Neural progenitor cell (in vitro differentiated cells): Measurements from ENCODE around the gene STRA8. TPM values are rescaled to one million over a fixed set of nuclear protein-coding genes. Genes with fewer than 3 reads are reported as not detected.

Experiments
- DNase-seq: peaks from one replicate; pipeline ENCODE4 v3.0.0-alpha.2; 2016; ENCODE audit warnings: low spot score
- H2AFZ ChIP-seq: fragments of 200-600 bp; sonication (generic); replicated peaks from 2 replicates; pipeline ENCODE4 v1.6.1; 2016; ENCODE audit warnings: antibody characterized with exemption
- H3F3A ChIP-seq: fragments of 200-600 bp; sonication (generic); 2 replicates; pipeline ENCODE4 v1.6.1; 2016; ENCODE audit warnings: antibody characterized with exemption, low read depth
- H3K27ac ChIP-seq: fragments of 200-600 bp; sonication (generic); 2 replicates; pipeline ENCODE4 v1.5.1; 2016; ENCODE audit warnings: mild to moderate bottlenecking
- H3K27me3 ChIP-seq: fragments of 200-600 bp; sonication (generic); 2 replicates; pipeline ENCODE4 v1.6.1; 2016; ENCODE audit warnings: mild to moderate bottlenecking, moderate library complexity
- H3K36me3 ChIP-seq: fragments of 200-600 bp; sonication (generic); 2 replicates; pipeline ENCODE4 v1.5.1; 2016
- H3K4me1 ChIP-seq: fragments of 200-600 bp; sonication (generic); 2 replicates; pipeline ENCODE4 v1.6.1; 2016; ENCODE audit warnings: mixed run types
- H3K4me2 ChIP-seq: fragments of 200-600 bp; sonication (generic); 2 replicates; pipeline ENCODE4 v1.6.1; 2016
- H3K4me3 ChIP-seq: fragments of 200-600 bp; sonication (generic); 2 replicates; pipeline ENCODE4 v1.5.1; 2016
- H3K79me2 ChIP-seq: fragments of 200-600 bp; sonication (generic); 2 replicates; pipeline ENCODE4 v1.6.1; 2016; ENCODE audit warnings: low read depth
- H3K9ac ChIP-seq: fragments of 200-600 bp; sonication (generic); 2 replicates; pipeline ENCODE4 v1.6.1; 2016
- H3K9me3 ChIP-seq: fragments of 200-600 bp; sonication (generic); 2 replicates; pipeline ENCODE4 v1.5.1; 2016; ENCODE audit warnings: low read depth
- H4K20me1 ChIP-seq: fragments of 200-600 bp; sonication (generic); 2 replicates; pipeline ENCODE4 v1.6.1; 2016; ENCODE audit warnings: low read depth
- H3K27ac Mint-ChIP-seq: 3 replicates; pipeline ENCODE4 v1.8.0; 2021; ENCODE audit warnings: mixed read lengths
- H3K27me3 Mint-ChIP-seq: 2 replicates; pipeline ENCODE4 v1.8.0; 2022; ENCODE audit warnings: low read depth, mild to moderate bottlenecking, inconsistent platforms, moderate library complexity, mixed read lengths; ENCODE audit not compliant: insufficient read depth
- H3K36me3 Mint-ChIP-seq: 3 replicates; pipeline ENCODE4 v1.8.0; 2021; ENCODE audit warnings: mixed read lengths
- H3K4me1 Mint-ChIP-seq: 3 replicates; pipeline ENCODE4 v1.8.0; 2021; ENCODE audit warnings: mixed read lengths
- H3K4me3 Mint-ChIP-seq: 3 replicates; pipeline ENCODE4 v1.8.0; 2021; ENCODE audit warnings: mild to moderate bottlenecking, moderate library complexity, mixed read lengths
- H3K9me3 Mint-ChIP-seq: 3 replicates; pipeline ENCODE4 v1.8.0; 2020; ENCODE audit warnings: mixed read lengths
- EZH2 ChIP-seq: fragments of 200-600 bp; sonication (generic); IDR thresholded peaks from 2 replicates; pipeline ENCODE4 v1.6.1; 2017; ENCODE audit warnings: antibody characterized with exemption, mild to moderate bottlenecking, moderate library complexity
- EZH2phosphoT487 ChIP-seq: fragments of 200-600 bp; sonication (generic); IDR thresholded peaks from 2 replicates; pipeline ENCODE4 v1.6.1; 2017; ENCODE audit warnings: antibody characterized with exemption
- total RNA-seq: library from RNA; depleted of rRNA; stranded (reverse); fragments of >200 nt; gene quantifications from 2 replicates; pipeline ENCODE4 v1.2.3, GENCODE V29; 2015; ENCODE audit warnings: low replicate concordance
- TF ChIP-seq, protein P1 (sequence below): fragments of 200-600 bp; sonication (generic); IDR thresholded peaks from 2 replicates; pipeline ENCODE4 v1.5.1; 2017; ENCODE audit warnings: antibody characterized with exemption, mild to moderate bottlenecking

Gene STRA8
- total RNA-seq, 1 donor from 2014 or later: not detected

GRCh38 chr7:135246191-135246825 lies 12.7 kb downstream of the STRA8 start:
- Mint-ChIP-seq H3K4me3 (no peak overlapping the region), H3K36me3 (no peaks in the 10 kb centered on the region), H3K9me3 (no peaks in the 10 kb centered on the region), H3K27ac (no peak overlapping the region), H3K27me3 (peaks cover 4% of the 10 kb centered on the region), H3K4me1 (no peaks in the 10 kb centered on the region)
- H3K4me3 ChIP-seq: no peak overlapping the region
- no peaks in the 10 kb centered on the region for H4K20me1 ChIP-seq
- no peaks in the 10 kb centered on the region for H3K27me3 ChIP-seq
- H3F3A ChIP-seq: no peaks in the 10 kb centered on the region
- no peaks in the 10 kb centered on the region for H3K9me3 ChIP-seq
- DNase-seq: no peak
- H3K27ac ChIP-seq: no peak overlapping the region
- no peaks in the 10 kb centered on the region for H3K36me3 ChIP-seq
- H2AFZ ChIP-seq: no peak overlapping the region
- H3K4me1 ChIP-seq: no peaks in the 10 kb centered on the region
- TF ChIP-seq, protein P1, sequence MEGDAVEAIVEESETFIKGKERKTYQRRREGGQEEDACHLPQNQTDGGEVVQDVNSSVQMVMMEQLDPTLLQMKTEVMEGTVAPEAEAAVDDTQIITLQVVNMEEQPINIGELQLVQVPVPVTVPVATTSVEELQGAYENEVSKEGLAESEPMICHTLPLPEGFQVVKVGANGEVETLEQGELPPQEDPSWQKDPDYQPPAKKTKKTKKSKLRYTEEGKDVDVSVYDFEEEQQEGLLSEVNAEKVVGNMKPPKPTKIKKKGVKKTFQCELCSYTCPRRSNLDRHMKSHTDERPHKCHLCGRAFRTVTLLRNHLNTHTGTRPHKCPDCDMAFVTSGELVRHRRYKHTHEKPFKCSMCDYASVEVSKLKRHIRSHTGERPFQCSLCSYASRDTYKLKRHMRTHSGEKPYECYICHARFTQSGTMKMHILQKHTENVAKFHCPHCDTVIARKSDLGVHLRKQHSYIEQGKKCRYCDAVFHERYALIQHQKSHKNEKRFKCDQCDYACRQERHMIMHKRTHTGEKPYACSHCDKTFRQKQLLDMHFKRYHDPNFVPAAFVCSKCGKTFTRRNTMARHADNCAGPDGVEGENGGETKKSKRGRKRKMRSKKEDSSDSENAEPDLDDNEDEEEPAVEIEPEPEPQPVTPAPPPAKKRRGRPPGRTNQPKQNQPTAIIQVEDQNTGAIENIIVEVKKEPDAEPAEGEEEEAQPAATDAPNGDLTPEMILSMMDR: no peak
- TF ChIP-seq EZH2phosphoT487: no peak
- TF ChIP-seq EZH2: no peak
- no peak overlapping the region for H3K4me2 ChIP-seq
- H3K79me2 ChIP-seq: no peaks in the 10 kb centered on the region
- H3K9ac ChIP-seq: no peak overlapping the region

DNA sequence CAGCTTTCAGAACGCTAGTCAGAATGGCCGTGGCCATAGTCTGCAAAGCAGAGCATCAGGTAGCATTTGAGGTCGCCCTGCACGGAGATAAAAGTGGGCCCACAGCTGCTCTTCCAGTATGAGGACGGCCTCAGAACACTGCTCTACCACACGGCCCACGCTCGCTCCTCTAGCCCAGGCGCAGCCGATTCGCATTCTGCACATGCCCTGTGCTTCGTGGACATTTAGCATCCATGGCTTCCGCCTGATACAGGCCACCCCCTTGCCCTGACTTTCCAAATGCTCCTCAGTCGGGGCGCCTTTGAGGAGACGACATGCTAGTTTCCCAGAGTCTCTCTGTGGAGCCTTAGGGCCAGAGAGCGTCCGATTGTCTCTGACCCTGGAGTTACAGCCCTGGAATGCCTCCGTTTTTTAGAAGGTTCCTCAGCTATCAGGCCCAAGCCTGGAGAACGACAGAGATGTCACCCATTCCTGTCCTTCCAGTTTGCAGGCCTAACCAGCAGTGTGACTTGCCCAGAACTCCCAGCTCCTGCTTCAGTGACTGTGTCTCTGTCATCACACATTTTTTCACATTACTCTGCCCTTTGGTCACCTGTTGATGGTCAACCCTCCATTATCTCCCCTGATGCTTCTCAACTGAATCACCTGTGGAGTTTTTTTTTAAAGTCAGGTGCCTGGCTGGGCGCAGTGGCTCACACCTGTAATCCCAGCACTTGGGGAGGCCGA lies 14.3 kb downstream of the STRA8 start:
- H3K4me3 Mint-ChIP-seq: no peak overlapping the region
- Histone ChIP-seq H2AFZ (no peak overlapping the region), H3K4me3 (no peak overlapping the region), H3K4me1 (no peaks in the 10 kb centered on the region), H3K36me3 (no peaks in the 10 kb centered on the region), H3K9ac (no peak overlapping the region), H3K27ac (no peak overlapping the region), H3K9me3 (no peaks in the 10 kb centered on the region), H3K79me2 (no peaks in the 10 kb centered on the region), H3F3A (no peaks in the 10 kb centered on the region), H4K20me1 (no peaks in the 10 kb centered on the region), H3K27me3 (no peaks in the 10 kb centered on the region), H3K4me2 (no peak overlapping the region)
- H3K27ac Mint-ChIP-seq: no peak overlapping the region
- H3K4me1 Mint-ChIP-seq: peaks cover 2% of the 10 kb centered on the region
- H3K27me3 Mint-ChIP-seq: peaks cover 4% of the 10 kb centered on the region
- H3K9me3 Mint-ChIP-seq: no peaks in the 10 kb centered on the region
- TF ChIP-seq EZH2phosphoT487 (no peak), EZH2 (no peak)
- TF ChIP-seq, protein P1: no peak
- DNase-seq: no peak
- H3K36me3 Mint-ChIP-seq: no peaks in the 10 kb centered on the region

DNA sequence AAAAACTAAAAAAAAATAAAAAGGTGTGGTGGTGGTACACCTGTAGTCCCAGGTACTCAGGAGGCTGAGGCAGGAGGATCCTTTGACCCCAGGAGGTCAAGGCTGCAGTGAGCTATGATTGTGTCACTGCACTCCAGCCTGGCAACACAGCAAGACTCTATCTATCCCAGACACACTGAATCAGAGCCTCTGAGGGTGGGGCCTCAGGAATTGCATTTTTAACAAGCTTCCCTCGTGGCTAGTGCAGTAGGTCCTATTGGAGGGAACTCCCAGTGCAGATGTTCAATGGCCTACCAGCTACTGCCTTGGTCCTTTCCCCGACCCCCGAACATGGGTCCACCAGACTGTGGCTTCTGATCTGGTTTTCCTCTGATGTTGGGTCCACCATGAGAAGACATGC lies 14.9 kb downstream of the STRA8 start:
- no peaks in the 10 kb centered on the region for H3K27me3 ChIP-seq
- H3K27me3 Mint-ChIP-seq: peaks cover 7% of the 10 kb centered on the region
- no peak for DNase-seq

More for the DNA sequence above, 14.9 kb downstream of the STRA8 start:
- H3K27ac Mint-ChIP-seq: no peak overlapping the region
- Histone ChIP-seq H2AFZ (no peak overlapping the region), H4K20me1 (no peaks in the 10 kb centered on the region), H3K9ac (no peak overlapping the region), H3K79me2 (no peaks in the 10 kb centered on the region), H3K36me3 (no peaks in the 10 kb centered on the region), H3K4me3 (no peak overlapping the region), H3K4me1 (no peaks in the 10 kb centered on the region), H3K9me3 (no peaks in the 10 kb centered on the region), H3K27ac (no peak overlapping the region), H3F3A (no peaks in the 10 kb centered on the region), H3K4me2 (no peak overlapping the region)
- H3K4me3 Mint-ChIP-seq: no peak overlapping the region
- no peaks in the 10 kb centered on the region for H3K9me3 Mint-ChIP-seq
- H3K36me3 Mint-ChIP-seq: no peaks in the 10 kb centered on the region
- no peak for TF ChIP-seq EZH2
- no peak for TF ChIP-seq EZH2phosphoT487
- TF ChIP-seq, protein P1: no peak
- peaks cover 2% of the 10 kb centered on the region for H3K4me1 Mint-ChIP-seq
